Right lobe of liver (tissue), 4 donors: ENCODE data around the gene STMN1.

Experiments used
- CTCF ChIP-seq, 4 donors: fragments of 200-600 bp in 3 of 4; fragments of 450-650 bp in 1 of 4; IDR thresholded peaks; one replicate each; pipeline versions ENCODE4 v1.5.1 to v1.8.0; 2016 to 2022; ENCODE audit warnings: antibody characterized with exemption in 4 of 4, mild to moderate bottlenecking in 2 of 4
- POLR2A ChIP-seq: fragments of 450-650 bp; IDR thresholded peaks from one replicate; pipeline ENCODE4 v1.6.1; 2017; ENCODE audit warnings: antibody characterized with exemption, mild to moderate bottlenecking
- donor health status: DM: no; HTN: no; CAD: no.
- donor health status: DM: no; HTN: no; CAD: no.
- donor health status: DM: no; HTN: yes; CAD: no.

GRCh38 chr1:25874209-25874608 lies 32.0 kb downstream of the STMN1 start:
- TF ChIP-seq CTCF (IDR thresholded peaks at IDR 0.05) (no peak), POLR2A (no peak)
